Hepatocyte (in vitro differentiated cells): ENCODE measurements around the gene IL34.

Experiments
- EZH2phosphoT487 ChIP-seq: fragments of 200-600 bp; sonication (generic); IDR thresholded peaks from one replicate; pipeline ENCODE4 v1.6.1; 2018; ENCODE audit warnings: antibody characterized with exemption, mild to moderate bottlenecking, low read depth, moderate library complexity; ENCODE audit not compliant: unreplicated experiment, severe bottlenecking
- TF ChIP-seq, protein P1 (sequence below): fragments of 200-600 bp; sonication (generic); IDR thresholded peaks from 2 replicates; pipeline ENCODE4 v1.5.1; 2016; ENCODE audit warnings: antibody characterized with exemption, mild to moderate bottlenecking; ENCODE audit not compliant: poor library complexity

GRCh38 chr16:70680495-70681381 lies 34.4 kb downstream of the IL34 start:
- TF ChIP-seq, protein P1, sequence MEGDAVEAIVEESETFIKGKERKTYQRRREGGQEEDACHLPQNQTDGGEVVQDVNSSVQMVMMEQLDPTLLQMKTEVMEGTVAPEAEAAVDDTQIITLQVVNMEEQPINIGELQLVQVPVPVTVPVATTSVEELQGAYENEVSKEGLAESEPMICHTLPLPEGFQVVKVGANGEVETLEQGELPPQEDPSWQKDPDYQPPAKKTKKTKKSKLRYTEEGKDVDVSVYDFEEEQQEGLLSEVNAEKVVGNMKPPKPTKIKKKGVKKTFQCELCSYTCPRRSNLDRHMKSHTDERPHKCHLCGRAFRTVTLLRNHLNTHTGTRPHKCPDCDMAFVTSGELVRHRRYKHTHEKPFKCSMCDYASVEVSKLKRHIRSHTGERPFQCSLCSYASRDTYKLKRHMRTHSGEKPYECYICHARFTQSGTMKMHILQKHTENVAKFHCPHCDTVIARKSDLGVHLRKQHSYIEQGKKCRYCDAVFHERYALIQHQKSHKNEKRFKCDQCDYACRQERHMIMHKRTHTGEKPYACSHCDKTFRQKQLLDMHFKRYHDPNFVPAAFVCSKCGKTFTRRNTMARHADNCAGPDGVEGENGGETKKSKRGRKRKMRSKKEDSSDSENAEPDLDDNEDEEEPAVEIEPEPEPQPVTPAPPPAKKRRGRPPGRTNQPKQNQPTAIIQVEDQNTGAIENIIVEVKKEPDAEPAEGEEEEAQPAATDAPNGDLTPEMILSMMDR = no peak
- no peak for TF ChIP-seq EZH2phosphoT487
